Measurements from ENCODE around the gene ANKRD13C.

ANKRD13C gene

DNA sequence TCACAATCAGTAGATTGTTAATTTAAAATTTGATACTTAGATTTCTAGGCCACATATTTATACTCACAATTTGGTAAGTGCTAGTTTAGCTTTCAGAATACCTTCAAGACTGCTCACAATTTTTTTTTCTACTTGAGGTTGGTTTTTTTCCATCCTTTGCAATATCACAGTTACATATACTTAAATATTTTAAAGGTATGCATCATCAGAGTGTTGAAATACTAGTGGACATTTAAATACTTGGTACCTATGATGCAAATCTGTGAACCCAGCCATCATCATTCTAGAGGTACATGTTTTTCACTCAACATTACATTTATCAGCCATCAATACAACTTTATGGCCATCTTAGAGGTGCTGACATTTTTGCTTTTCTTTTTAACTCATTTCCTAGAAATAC lies 143.0 kb downstream of the ANKRD13C start:
- H3K4me2 ChIP-seq (ENCODE audit: low read length) = no peak overlapping the region
- H3K36me3 ChIP-seq (replicated peaks; ENCODE audit: low read depth, low read length) = no peaks in the 10 kb centered on the region
- no peaks in the 10 kb centered on the region for H4K20me1 ChIP-seq (ENCODE audit: insufficient read depth, low read length)

GRCh38 chr1:70210820-70211219 lies 143.7 kb downstream of the ANKRD13C start:
- H3K4me3 ChIP-seq (ENCODE audit: low read length) = no peak overlapping the region
- no peaks in the 10 kb centered on the region for H3K36me3 ChIP-seq (replicated peaks; ENCODE audit: low read depth, low read length)
- no peak overlapping the region for H3K27ac ChIP-seq (ENCODE audit: low read length)
- no peaks in the 10 kb centered on the region for H3K27me3 ChIP-seq (ENCODE audit: low read depth, low read length)
- H3K79me2 ChIP-seq (ENCODE audit: low read length) = peaks cover 97% of the 10 kb centered on the region
- H4K20me1 ChIP-seq (ENCODE audit: insufficient read depth, low read length) = no peaks in the 10 kb centered on the region
- no peaks in the 10 kb centered on the region for H3K9me3 ChIP-seq (ENCODE audit: insufficient read depth, low read length)
- TF ChIP-seq, protein P1, sequence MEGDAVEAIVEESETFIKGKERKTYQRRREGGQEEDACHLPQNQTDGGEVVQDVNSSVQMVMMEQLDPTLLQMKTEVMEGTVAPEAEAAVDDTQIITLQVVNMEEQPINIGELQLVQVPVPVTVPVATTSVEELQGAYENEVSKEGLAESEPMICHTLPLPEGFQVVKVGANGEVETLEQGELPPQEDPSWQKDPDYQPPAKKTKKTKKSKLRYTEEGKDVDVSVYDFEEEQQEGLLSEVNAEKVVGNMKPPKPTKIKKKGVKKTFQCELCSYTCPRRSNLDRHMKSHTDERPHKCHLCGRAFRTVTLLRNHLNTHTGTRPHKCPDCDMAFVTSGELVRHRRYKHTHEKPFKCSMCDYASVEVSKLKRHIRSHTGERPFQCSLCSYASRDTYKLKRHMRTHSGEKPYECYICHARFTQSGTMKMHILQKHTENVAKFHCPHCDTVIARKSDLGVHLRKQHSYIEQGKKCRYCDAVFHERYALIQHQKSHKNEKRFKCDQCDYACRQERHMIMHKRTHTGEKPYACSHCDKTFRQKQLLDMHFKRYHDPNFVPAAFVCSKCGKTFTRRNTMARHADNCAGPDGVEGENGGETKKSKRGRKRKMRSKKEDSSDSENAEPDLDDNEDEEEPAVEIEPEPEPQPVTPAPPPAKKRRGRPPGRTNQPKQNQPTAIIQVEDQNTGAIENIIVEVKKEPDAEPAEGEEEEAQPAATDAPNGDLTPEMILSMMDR (IDR thresholded peaks at IDR 0.05; ENCODE audit: low read depth, low read length) = no peak
- TF ChIP-seq EZH2phosphoT487 (IDR thresholded peaks at IDR 0.05; ENCODE audit: low read depth) = no peak
- H3K9ac ChIP-seq (ENCODE audit: low read length) = no peak overlapping the region
- no peak overlapping the region for H2AFZ ChIP-seq (ENCODE audit: low read depth, low read length)
- no peak overlapping the region for H3K4me2 ChIP-seq (ENCODE audit: low read length)
- H3K4me1 ChIP-seq (ENCODE audit: low read length) = peaks cover 8% of the 10 kb centered on the region; the same call in 1 of the 2 replicates

More for the DNA sequence above, 143.0 kb downstream of the ANKRD13C start:
- Histone ChIP-seq H3K9me3 (ENCODE audit: insufficient read depth, low read length) (no peaks in the 10 kb centered on the region), H3K4me3 (ENCODE audit: low read length) (no peak overlapping the region), H3K4me1 (ENCODE audit: low read length) (peaks cover 6% of the 10 kb centered on the region; the same call in 1 of the 2 replicates), H3K27ac (ENCODE audit: low read length) (no peak overlapping the region), H3K9ac (ENCODE audit: low read length) (no peak overlapping the region), H3K27me3 (ENCODE audit: low read depth, low read length) (no peaks in the 10 kb centered on the region), H2AFZ (ENCODE audit: low read depth, low read length) (no peak overlapping the region), H3K79me2 (ENCODE audit: low read length) (peaks cover 97% of the 10 kb centered on the region)
- no peak for TF ChIP-seq EZH2phosphoT487 (IDR thresholded peaks at IDR 0.05; ENCODE audit: low read depth)
- TF ChIP-seq, protein P1 (IDR thresholded peaks at IDR 0.05; ENCODE audit: low read depth, low read length) = no peak
